Stimulated activated CD8-positive, alpha-beta memory T cell treated with anti-CD3 and anti-CD28 coated beads, Interleukin-7, amount 100 ng/mL, for 1 hour (primary cell): ENCODE measurements around the gene SHE.

Experiments
- DNase-seq, 2 donors: peaks; one replicate each; pipeline ENCODE4 v3.0.0-alpha.2; 2020; ENCODE audit warnings: low read depth in 2 of 2

SHE gene

GRCh38 chr1:154479764-154480421 lies 22.3 kb downstream of the SHE start:
- DNase-seq, result peak; percentile 27 to 31

GRCh38 chr1:154478639-154479038 lies 23.6 kb downstream of the SHE start:
- DNase-seq, result no peak

DNA sequence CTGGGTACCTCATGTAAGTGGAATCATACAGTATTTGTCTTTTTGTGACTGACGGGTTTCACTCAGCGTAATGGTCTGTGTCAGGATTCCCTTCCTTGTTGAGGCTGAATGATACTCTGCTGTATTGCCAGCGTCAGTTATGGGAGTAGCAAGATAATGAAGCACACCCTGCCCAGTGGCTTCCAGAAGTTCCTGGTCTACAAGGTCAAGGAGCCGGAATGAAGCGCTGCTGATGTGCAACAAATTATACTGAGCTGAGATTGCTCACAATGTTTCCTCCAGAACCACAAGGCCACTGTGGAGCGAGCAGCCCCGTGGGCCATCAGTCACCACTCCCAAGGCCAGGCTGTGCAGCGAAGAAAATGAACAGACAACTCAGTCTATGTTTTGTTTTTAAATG lies 24.2 kb downstream of the SHE start:
- no peak for DNase-seq

- DNase-seq, result no peak
Measured at GRCh38 chr1:154476791-154477190, 25.4 kb downstream of the SHE start.

- DNase-seq, result no peak
Measured at GRCh38 chr1:154474802-154475201, 27.4 kb downstream of the SHE start.

- DNase-seq, result no peak
Measured at GRCh38 chr1:154471304-154471703, 30.9 kb downstream of the SHE start.

DNA sequence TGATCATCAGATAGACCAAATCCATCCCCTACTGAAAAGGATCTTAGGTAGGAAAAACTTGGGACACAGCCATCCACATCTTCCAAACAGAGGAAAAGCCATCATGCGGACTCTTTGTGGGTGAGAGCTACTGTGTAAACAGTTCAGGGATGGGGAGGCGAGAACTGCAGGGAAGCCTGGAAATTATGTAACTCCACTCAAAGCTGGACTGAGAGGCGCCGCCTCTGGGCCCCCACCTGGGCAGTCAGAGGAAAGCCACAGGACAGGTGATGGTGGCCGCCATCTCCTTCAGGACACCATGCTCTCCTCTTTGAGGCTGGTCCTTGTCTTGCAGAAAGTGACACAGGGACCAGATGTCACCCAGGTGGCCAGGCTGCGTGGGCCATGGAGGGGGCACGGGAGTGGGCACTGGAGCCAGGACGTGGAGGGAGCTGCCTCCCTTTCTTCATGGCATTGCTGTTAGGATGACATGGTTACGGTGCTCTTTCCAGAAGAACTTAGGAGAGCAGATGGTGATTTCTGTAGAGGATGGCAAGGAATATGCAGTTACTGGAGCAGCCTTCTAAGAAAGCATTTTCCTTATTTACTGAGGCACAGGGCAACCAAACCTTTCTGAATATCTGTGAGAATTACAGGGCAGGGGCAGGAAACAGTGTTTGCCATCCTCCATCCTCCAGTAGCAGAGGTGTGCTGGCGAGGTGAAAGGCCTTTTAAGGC lies 32.2 kb downstream of the SHE start:
- no peak for DNase-seq

- DNase-seq, result no peak
Measured at GRCh38 chr1:154468535-154469250, 33.5 kb downstream of the SHE start.

DNA sequence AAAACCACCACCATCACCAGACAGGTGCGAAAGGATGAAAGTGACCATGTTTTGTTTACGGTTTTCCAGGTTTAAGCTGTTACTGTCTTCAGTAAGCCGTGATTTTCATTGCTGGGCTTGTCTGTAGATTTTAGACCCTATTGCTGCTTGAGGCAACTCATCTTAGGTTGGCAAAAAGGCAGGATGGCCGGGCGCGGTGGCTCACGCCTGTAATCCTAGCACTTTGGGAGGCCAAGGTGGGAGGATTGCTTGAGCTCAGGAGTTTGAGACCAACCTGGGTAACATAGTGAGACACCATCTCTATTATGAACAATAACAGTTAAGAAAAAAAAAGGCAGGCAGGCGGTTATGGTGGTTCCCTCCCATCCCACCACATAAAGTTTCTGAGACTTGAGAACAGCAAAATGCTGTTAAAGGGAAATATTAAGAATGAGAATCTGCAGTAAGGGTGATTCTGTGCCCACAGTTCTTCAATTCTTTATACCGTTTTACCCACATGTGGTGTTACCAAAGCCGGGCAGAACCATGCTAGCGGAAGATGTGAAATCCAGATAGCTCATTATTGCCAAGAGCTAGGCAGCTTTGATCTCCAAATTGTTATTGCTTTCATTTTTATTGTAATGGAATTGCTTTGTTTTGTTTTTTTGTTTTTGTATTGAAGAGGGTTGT lies 34.6 kb downstream of the SHE start:
- DNase-seq, result no peak

- DNase-seq, result no peak
Measured at GRCh38 chr1:154466921-154467417, 35.2 kb downstream of the SHE start.

DNA sequence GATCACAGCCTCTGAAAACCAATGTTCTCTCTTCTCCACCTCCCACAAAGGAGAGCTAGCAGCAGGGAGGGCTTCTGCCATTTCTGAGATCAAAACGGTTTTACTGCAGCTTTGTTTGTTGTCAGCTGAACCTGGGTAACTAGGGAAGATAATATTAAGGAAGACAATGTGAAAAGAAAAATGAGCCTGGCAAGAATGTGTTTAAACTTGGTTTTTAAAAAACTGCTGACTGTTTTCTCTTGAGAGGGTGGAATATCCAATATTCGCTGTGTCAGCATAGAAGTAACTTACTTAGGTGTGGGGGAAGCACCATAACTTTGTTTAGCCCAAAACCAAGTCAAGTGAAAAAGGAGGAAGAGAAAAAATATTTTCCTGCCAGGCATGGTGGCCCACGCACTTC lies 36.0 kb downstream of the SHE start:
- DNase-seq, result no peak

DNA sequence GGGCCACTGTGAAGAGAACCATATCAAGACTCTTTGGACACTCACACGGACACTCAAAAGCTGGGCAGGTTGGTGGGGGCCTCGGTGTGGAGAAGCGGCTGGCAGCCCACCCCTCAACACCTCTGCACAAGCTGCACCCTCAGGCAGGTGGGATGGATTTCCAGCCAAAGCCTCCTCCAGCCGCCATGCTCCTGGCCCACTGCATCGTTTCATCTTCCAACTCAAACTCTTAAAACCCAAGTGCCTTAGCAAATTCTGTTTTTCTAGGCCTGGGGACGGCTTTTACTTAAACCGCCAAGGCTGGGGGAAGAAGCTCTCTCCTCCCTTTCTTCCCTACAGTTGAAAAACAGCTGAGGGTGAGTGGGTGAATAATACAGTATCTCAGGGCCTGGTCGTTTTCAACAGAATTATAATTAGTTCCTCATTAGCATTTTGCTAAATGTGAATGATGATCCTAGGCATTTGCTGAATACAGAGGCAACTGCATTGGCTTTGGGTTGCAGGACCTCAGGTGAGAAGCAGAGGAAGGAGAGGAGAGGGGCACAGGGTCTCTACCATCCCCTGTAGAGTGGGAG lies 36.5 kb downstream of the SHE start:
- no peak for DNase-seq

GRCh38 chr1:154463512-154463990 lies 38.7 kb downstream of the SHE start:
- peak; percentile 26 for DNase-seq

DNA sequence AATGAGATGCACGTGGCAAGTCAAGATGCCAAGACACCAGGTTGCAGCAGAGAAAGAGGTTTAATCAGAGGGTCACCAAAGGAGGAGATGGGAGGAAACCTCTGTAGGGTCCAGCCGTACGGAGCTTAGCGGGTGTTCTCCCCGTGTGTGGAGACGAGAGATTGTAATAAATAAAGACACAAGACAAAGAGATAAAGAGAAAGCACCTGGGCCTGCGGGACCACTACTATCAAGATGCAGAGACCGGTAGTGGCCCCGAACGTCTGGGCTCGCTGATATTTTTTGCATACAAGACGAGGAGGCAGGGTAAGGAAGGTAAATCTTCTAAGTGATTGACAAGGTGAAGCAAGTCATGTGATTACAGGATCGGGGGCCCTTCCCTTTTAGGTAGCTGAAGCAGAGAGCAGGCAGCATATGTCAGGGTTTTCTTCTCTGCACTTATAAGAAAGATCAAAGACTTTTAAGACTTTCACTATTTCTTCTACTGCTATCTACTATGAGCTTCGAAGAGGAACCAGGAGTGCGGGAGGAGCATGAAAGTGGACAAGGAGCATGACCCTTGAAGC lies 41.4 kb downstream of the SHE start:
- no peak for DNase-seq

DNA sequence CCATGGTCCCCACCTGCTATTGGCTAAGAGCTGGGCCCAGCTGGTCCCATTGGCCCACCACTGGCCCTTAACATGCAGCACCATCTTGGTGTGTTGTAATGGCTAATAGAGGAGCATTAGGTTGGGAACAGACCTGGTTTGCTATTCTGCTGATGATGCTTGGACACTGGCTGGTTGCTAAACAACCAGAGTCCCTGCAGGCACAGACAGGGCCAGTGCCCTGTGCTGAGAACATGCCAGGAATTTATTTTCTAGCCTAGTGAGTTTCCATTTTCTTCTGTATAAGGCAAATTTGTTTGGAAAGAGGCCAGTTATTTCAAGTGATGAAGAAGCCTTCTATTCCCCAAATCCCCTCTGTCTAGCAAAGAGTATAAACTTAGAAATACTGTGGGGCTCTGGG lies 43.1 kb downstream of the SHE start:
- no peak for DNase-seq

DNA sequence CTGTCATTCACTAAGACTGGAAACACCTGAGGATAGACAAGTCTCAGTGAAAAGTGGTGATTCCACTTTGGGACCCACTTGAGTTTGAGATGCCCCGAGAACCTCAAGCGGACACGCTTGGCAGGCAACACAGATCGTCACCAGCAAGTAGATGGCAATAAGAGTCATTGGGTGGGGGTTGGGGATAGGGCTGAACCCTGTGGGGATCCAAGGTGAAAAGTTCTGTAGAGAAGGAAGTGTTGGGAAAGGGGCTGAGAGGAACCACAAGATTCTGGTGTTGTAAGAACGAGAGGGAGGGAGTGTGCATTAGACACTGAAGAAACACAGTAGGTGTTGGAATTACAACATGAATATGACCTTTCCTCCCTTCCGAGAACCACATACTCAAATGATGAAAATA lies 45.6 kb downstream of the SHE start:
- DNase-seq, result no peak

DNA sequence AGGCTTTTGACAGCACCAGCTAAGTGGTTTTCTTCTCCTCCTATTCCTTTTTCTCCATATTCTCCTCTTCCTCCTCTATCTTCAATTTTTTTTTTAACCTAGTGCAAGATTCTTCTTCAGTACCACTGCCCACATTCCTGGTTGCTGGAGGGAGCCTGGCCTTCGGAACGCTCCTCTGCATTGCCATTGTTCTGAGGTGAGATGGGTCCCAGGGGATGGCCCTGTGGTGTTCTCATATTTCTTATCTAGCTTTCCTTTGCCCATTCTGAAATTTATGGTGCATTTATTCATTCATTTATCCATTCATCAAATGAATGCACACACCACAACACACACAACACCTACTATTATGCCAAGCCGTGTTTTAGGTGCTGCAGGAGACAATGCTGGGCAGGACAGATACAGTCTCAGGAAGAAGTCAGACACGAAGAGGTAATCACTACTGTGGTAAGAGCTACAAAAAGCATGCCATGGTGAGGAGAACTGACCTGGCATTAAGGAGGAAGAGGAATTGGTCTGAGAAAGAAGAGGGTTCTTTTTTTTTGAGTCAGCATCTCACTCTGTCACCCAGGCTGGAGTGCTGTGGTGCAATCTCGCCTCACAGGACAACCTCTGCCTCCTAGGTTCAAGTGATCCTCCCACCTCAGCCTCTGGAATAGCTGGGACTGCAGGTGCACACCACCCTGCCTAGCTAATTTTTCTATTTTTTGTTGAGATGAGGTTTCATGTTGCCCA lies 47.7 kb downstream of the SHE start:
- no peak for DNase-seq

GRCh38 chr1:154453574-154454352 lies 48.4 kb downstream of the SHE start:
- no peak for DNase-seq

DNA sequence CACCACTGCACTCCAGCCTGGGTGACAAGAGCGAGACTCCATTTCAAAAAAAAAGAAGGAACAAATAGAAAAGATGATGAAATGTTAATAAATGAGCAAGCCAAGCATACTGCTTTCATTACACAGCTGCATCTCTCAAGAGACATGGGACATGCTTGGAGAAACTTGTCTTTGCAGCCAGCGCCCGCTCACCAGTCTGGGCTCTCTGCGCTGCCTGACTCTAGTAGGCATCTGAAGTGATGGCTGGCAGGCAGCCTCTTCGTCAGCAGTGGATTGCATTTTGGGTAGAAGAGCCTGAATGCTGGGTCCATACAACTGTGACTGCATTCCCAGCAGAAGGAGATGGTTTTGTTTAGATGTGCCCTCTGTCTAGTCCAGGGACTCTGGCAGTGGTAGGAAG lies 49.1 kb downstream of the SHE start:
- DNase-seq, result no peak

GRCh38 chr1:154448331-154448811 lies 53.8 kb downstream of the SHE start:
- DNase-seq, result no peak
